ENCODE results near the gene DGKG.

GRCh38 chr3:186170516-186170915, 191.5 kb downstream of the DGKG start:
- TF ChIP-seq CTCF (IDR thresholded peaks at IDR 0.05) (no peak), EZH2 (IDR thresholded peaks at IDR 0.05) (no peak)
